ENCODE results near the gene NCLN. TPM values are rescaled to one million over a fixed set of nuclear protein-coding genes. Genes with fewer than 3 reads are reported as not detected.

NCLN gene
- total RNA-seq, 1 donor from 2014 or later = 12.2 TPM

DNA sequence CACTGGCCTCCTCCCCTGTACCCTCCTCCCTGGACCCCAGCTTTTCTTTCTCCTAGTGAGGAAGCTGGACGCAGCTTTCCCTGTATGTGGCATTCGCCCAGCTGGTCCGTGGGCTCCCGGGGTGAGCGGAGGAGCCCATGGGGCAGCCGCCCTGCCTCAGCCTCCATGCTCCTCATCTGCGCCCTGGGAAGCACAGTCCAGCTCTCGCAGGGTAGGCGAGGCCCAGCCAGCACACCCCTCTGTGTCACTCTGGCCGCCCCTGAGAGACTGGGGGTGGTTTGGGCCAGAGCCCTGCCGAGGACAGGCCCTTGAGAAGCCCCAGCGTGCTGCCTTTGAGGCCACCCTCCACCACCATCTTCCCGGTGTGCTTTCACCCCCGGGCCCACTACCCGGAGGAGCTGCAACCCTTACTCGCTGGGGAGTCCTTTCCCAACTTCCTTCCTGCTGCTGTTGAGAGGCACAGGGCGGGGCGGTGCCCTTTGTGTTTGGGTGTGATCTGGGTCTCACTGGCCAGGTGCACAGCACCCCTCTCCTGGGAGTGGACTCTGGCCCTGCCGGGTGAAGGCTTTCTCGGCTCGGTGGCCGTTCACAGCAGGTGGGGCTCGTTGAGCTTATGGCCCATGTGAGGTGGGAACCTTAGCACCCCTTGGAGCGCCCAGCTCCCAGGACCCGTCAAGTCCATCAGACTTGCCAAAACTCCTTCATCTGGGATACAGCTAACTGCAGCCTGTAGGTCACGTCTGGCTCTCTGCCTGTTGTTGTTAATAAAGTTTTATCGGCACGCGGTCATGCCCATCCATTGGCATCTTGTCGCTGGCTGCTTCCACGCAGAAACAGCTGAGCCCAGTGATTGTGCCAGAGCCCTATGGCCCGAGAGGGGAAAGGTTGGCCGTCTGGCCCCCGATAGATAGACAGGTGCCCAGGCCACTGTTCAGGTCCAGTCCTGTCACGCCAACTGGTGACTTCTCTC, 3.2 kb downstream of the NCLN start:
- H3K4me3 ChIP-seq = no peak overlapping the region
- no peak overlapping the region for H3K4me2 ChIP-seq

DNA sequence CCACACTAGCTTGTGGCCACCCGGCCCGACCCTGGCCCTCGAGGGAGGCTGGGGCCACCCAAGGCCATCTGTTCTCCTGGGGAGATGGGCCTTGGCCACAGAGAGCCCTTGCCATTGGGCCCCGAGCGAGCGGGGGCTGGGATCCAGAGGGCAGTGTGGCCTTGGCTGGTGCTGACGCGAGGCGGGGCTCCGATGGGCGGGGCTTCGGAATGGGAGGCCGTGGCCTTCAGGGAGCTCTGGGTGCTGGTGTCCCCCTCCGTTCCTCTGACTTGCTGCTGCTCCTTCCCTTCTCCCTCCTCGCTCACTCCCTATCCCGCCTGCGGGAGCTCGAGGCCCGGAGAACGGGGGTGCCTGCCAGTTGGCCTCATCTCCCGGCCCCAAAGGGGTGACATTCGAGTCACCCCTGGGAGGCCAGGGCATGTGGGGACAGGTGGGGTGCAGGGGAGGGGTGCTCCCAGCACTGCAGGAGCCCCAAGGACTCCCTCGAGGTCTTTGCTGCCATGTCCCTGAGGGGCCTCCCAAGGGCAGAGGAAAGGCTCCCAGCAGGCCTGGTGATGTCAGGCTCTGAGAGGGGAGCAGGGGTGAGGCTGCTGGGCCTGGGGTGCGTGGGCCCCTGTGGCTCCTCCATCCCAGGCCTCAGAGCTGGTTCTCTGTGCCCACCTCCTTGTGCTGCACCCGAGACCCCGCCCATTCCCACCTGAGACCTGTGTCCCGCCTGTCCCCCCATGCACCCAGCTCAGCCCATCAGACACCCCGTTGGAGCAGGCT, 4.2 kb downstream of the NCLN start:
- Mint-ChIP-seq H3K27me3 (ENCODE audit: insufficient read depth, low read depth) (no peaks in the 10 kb centered on the region), H3K36me3 (peaks cover 5% of the 10 kb centered on the region), H3K9me3 (no peaks in the 10 kb centered on the region), H3K4me3 (no peak overlapping the region), H3K27ac (no peak overlapping the region), H3K4me1 (peaks cover 14% of the 10 kb centered on the region)
- DNase-seq (ENCODE audit: low spot score) = no peak
- Histone ChIP-seq H3K4me3 (no peak overlapping the region), H3K9me3 (ENCODE audit: low read depth) (no peaks in the 10 kb centered on the region), H3K36me3 (no peaks in the 10 kb centered on the region), H3K79me2 (ENCODE audit: low read depth) (peaks cover 56% of the 10 kb centered on the region), H2AFZ (replicated peaks) (no peak overlapping the region), H3K4me1 (peaks cover 10% of the 10 kb centered on the region), H3K9ac (no peak overlapping the region), H3K27ac (no peak overlapping the region), H3K4me2 (no peak overlapping the region), H4K20me1 (ENCODE audit: low read depth) (peaks cover 56% of the 10 kb centered on the region), H3F3A (ENCODE audit: low read depth) (no peaks in the 10 kb centered on the region), H3K27me3 (no peaks in the 10 kb centered on the region)
- TF ChIP-seq, protein P1, sequence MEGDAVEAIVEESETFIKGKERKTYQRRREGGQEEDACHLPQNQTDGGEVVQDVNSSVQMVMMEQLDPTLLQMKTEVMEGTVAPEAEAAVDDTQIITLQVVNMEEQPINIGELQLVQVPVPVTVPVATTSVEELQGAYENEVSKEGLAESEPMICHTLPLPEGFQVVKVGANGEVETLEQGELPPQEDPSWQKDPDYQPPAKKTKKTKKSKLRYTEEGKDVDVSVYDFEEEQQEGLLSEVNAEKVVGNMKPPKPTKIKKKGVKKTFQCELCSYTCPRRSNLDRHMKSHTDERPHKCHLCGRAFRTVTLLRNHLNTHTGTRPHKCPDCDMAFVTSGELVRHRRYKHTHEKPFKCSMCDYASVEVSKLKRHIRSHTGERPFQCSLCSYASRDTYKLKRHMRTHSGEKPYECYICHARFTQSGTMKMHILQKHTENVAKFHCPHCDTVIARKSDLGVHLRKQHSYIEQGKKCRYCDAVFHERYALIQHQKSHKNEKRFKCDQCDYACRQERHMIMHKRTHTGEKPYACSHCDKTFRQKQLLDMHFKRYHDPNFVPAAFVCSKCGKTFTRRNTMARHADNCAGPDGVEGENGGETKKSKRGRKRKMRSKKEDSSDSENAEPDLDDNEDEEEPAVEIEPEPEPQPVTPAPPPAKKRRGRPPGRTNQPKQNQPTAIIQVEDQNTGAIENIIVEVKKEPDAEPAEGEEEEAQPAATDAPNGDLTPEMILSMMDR (IDR thresholded peaks at IDR 0.05) = no peak
- TF ChIP-seq EZH2 (IDR thresholded peaks at IDR 0.05) (no peak), EZH2phosphoT487 (IDR thresholded peaks at IDR 0.05) (no peak)

More for the DNA sequence above, 3.2 kb downstream of the NCLN start:
- H3K27me3 Mint-ChIP-seq (ENCODE audit: insufficient read depth, low read depth) = peaks cover 5% of the 10 kb centered on the region
- TF ChIP-seq, protein P1 (IDR thresholded peaks at IDR 0.05) = no peak
- peak overlapping the region; percentile 92 for H3K4me3 Mint-ChIP-seq
- Histone ChIP-seq H3K79me2 (ENCODE audit: low read depth) (peaks cover 56% of the 10 kb centered on the region), H3K4me1 (peaks cover 10% of the 10 kb centered on the region), H3F3A (ENCODE audit: low read depth) (no peaks in the 10 kb centered on the region), H3K27me3 (no peaks in the 10 kb centered on the region), H4K20me1 (ENCODE audit: low read depth) (peaks cover 55% of the 10 kb centered on the region), H3K36me3 (no peaks in the 10 kb centered on the region), H2AFZ (replicated peaks) (no peak overlapping the region), H3K9ac (no peak overlapping the region), H3K9me3 (ENCODE audit: low read depth) (no peaks in the 10 kb centered on the region), H3K27ac (no peak overlapping the region)
- H3K9me3 Mint-ChIP-seq = no peaks in the 10 kb centered on the region
- H3K4me1 Mint-ChIP-seq = peaks cover 14% of the 10 kb centered on the region
- H3K36me3 Mint-ChIP-seq = no peaks in the 10 kb centered on the region
- DNase-seq (ENCODE audit: low spot score) = no peak
- no peak overlapping the region for H3K27ac Mint-ChIP-seq

DNA sequence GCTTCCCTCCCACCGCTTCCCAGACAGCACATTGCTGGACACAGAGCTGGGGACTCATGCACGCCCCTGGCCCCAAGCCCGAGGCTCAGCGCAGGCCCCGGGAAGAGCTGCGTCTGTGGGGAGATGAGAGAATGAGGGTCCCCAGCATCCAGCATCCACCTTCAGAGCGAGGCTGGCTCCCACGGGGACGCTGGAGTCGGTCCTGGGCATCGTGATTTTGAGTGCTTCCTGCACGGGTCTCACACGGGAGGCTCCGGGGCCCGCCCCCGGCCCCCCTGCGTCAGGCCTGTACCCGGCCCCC, 4.7 kb downstream of the NCLN start:
- no peak for TF ChIP-seq EZH2 (IDR thresholded peaks at IDR 0.05)
- TF ChIP-seq, protein P1 (IDR thresholded peaks at IDR 0.05) = no peak
- TF ChIP-seq EZH2phosphoT487 (IDR thresholded peaks at IDR 0.05) = no peak
- H3K4me3 ChIP-seq = no peak overlapping the region
- H3K9ac ChIP-seq = no peak overlapping the region
- no peak overlapping the region for H2AFZ ChIP-seq (replicated peaks)
- no peaks in the 10 kb centered on the region for H3K36me3 ChIP-seq
- no peak overlapping the region for H3K27ac Mint-ChIP-seq
- no peak for DNase-seq (ENCODE audit: low spot score)
- H3K27me3 Mint-ChIP-seq (ENCODE audit: insufficient read depth, low read depth) = no peaks in the 10 kb centered on the region
- H3K9me3 ChIP-seq (ENCODE audit: low read depth) = no peaks in the 10 kb centered on the region
- peaks cover 56% of the 10 kb centered on the region for H3K79me2 ChIP-seq (ENCODE audit: low read depth)
- no peaks in the 10 kb centered on the region for H3K9me3 Mint-ChIP-seq
- peaks cover 10% of the 10 kb centered on the region for H3K4me1 Mint-ChIP-seq
- H3K27ac ChIP-seq = no peak overlapping the region
- H3F3A ChIP-seq (ENCODE audit: low read depth) = no peaks in the 10 kb centered on the region
- no peak overlapping the region for H3K4me3 Mint-ChIP-seq
- peaks cover 5% of the 10 kb centered on the region for H3K36me3 Mint-ChIP-seq
- H3K4me2 ChIP-seq = no peak overlapping the region
- H3K4me1 ChIP-seq = peaks cover 10% of the 10 kb centered on the region
- H3K27me3 ChIP-seq = no peaks in the 10 kb centered on the region
- peaks cover 56% of the 10 kb centered on the region for H4K20me1 ChIP-seq (ENCODE audit: low read depth)

Measured in neural progenitor cell (in vitro differentiated cells).